WTC11 (cell line): ENCODE results near the gene MIA2. TPM values are rescaled to one million over a fixed set of nuclear protein-coding genes. Genes with fewer than 3 reads are reported as not detected.

Source experiments
- ATAC-seq: fragments of 200-7000 bp; cut with Tn5 transposase; 2 replicates; pipeline ENCODE4 v1.10.0; 2021; ENCODE audit warnings: mild to moderate bottlenecking, moderate library complexity
- CTCF ChIA-PET: fragments of 300-600 bp; sonication (Branson Sonifier 250); formaldehyde crosslinking; loops from one replicate; lab custom pipeline; 2021; ENCODE audit warnings: antibody characterized with exemption; lab: Charles Lee
- POLR2A ChIA-PET: fragments of 350-600 bp; sonication (Branson Sonifier 250); formaldehyde crosslinking; loops from one replicate; lab custom pipeline; 2021; ENCODE audit warnings: antibody characterized with exemption; lab: Charles Lee
- DNase-seq: peaks from one replicate; pipeline ENCODE4 v3.0.0; 2021; ENCODE audit warnings: low spot score
- H3K27ac Mint-ChIP-seq: 2 replicates; pipeline ENCODE4 v1.8.0; 2021; ENCODE audit warnings: mixed read lengths
- H3K27me3 Mint-ChIP-seq: 2 replicates; pipeline ENCODE4 v1.8.0; 2021; ENCODE audit warnings: low read depth, mild to moderate bottlenecking, moderate library complexity, mixed read lengths
- H3K36me3 Mint-ChIP-seq: 2 replicates; pipeline ENCODE4 v1.8.0; 2021; ENCODE audit warnings: mixed read lengths
- H3K4me1 Mint-ChIP-seq: 2 replicates; pipeline ENCODE4 v1.8.0; 2022; ENCODE audit warnings: mixed read lengths
- H3K4me3 Mint-ChIP-seq: 2 replicates; pipeline ENCODE4 v1.8.0; 2021; ENCODE audit warnings: mild to moderate bottlenecking, moderate library complexity, mixed read lengths
- H3K9me3 Mint-ChIP-seq: 2 replicates; pipeline ENCODE4 v1.8.0; 2021; ENCODE audit warnings: mixed read lengths
- ATF2 ChIP-seq: sonication (generic); formaldehyde crosslinking; IDR thresholded peaks from 2 replicates; pipeline ENCODE4 v1.8.1; 2022; ENCODE audit warnings: low read depth, missing genetic modification reagents, borderline replicate concordance
- ATF6 ChIP-seq: sonication (generic); formaldehyde crosslinking; IDR thresholded peaks from 2 replicates; pipeline ENCODE4 v1.8.1; 2023; ENCODE audit warnings: mild to moderate bottlenecking, missing genetic modification reagents
- CBFB ChIP-seq: sonication (generic); formaldehyde crosslinking; IDR thresholded peaks from 2 replicates; pipeline ENCODE4 v1.8.1; 2022; ENCODE audit warnings: mild to moderate bottlenecking, low read depth, missing genetic modification reagents
- CREB1 ChIP-seq: sonication (generic); formaldehyde crosslinking; IDR thresholded peaks from 2 replicates; pipeline ENCODE4 v1.8.0; 2023; ENCODE audit warnings: mild to moderate bottlenecking, missing genetic modification reagents
- E2F1 ChIP-seq: sonication (generic); formaldehyde crosslinking; IDR thresholded peaks from 2 replicates; pipeline ENCODE4 v1.8.0; 2022; ENCODE audit warnings: mild to moderate bottlenecking, missing genetic modification reagents
- ERG ChIP-seq: fragments of 250-450 bp; sonication (Bioruptor Pico); IDR thresholded peaks from 2 replicates; pipeline ENCODE4 v1.8.0; 2021; ENCODE audit warnings: mild to moderate bottlenecking
- ETV6 ChIP-seq: sonication (generic); formaldehyde crosslinking; IDR thresholded peaks from 2 replicates; pipeline ENCODE4 v1.8.1; 2022; ENCODE audit warnings: mild to moderate bottlenecking, missing genetic modification reagents
- FOXP4 ChIP-seq: sonication (generic); formaldehyde crosslinking; IDR thresholded peaks from 2 replicates; pipeline ENCODE4 v1.8.0; 2022; ENCODE audit warnings: mild to moderate bottlenecking, missing genetic modification reagents
- GABPB1 ChIP-seq: sonication (generic); formaldehyde crosslinking; IDR thresholded peaks from 2 replicates; pipeline ENCODE4 v1.8.1; 2023; ENCODE audit warnings: mild to moderate bottlenecking, missing genetic modification reagents
- GTF2I ChIP-seq: fragments of 250-450 bp; sonication (Bioruptor Pico); conservative IDR thresholded peaks from 2 replicates; pipeline ENCODE4 v1.4.0; 2021; ENCODE audit warnings: mild to moderate bottlenecking
- HMGXB4 ChIP-seq: sonication (generic); formaldehyde crosslinking; IDR thresholded peaks from 2 replicates; pipeline ENCODE4 v1.8.1; 2023; ENCODE audit warnings: mild to moderate bottlenecking, moderate library complexity, missing genetic modification reagents
- JAZF1 ChIP-seq: fragments of 250-450 bp; sonication (Bioruptor Pico); IDR thresholded peaks from 2 replicates; pipeline ENCODE4 v1.9.0; 2021; ENCODE audit warnings: moderate library complexity, mild to moderate bottlenecking, inconsistent platforms
- MXD4 ChIP-seq: fragments of 250-450 bp; sonication (Bioruptor Pico); IDR thresholded peaks from 2 replicates; pipeline ENCODE4 v1.8.0; 2021; ENCODE audit warnings: mild to moderate bottlenecking, moderate library complexity, borderline replicate concordance
- OVOL2 ChIP-seq: fragments of 250-450 bp; sonication (Bioruptor Pico); IDR thresholded peaks from 2 replicates; pipeline ENCODE4 v1.9.0; 2021; ENCODE audit warnings: mild to moderate bottlenecking, borderline replicate concordance
- RORB ChIP-seq: fragments of 250-450 bp; sonication (Bioruptor Pico); IDR thresholded peaks from 2 replicates; pipeline ENCODE4 v1.9.0; 2021; ENCODE audit warnings: mild to moderate bottlenecking
- TCF7 ChIP-seq: sonication (generic); formaldehyde crosslinking; IDR thresholded peaks from 2 replicates; pipeline ENCODE4 v1.8.0; 2022; ENCODE audit warnings: mild to moderate bottlenecking, low read depth, missing genetic modification reagents, moderate library complexity
- TEAD4 ChIP-seq: sonication (generic); formaldehyde crosslinking; IDR thresholded peaks from 2 replicates; pipeline ENCODE4 v1.8.0; 2022; ENCODE audit warnings: mild to moderate bottlenecking, missing genetic modification reagents
- ZMAT4 ChIP-seq: fragments of 250-450 bp; sonication (Bioruptor Pico); IDR thresholded peaks from 2 replicates; pipeline ENCODE4 v1.9.0; 2021; ENCODE audit warnings: mild to moderate bottlenecking
- ZNF232 ChIP-seq: sonication (generic); formaldehyde crosslinking; IDR thresholded peaks from 2 replicates; pipeline ENCODE4 v1.8.0; 2022; ENCODE audit warnings: mild to moderate bottlenecking, missing genetic modification reagents
- ZNF512 ChIP-seq: sonication (generic); formaldehyde crosslinking; IDR thresholded peaks from 2 replicates; pipeline ENCODE4 v1.8.1; 2022; ENCODE audit warnings: missing genetic modification reagents, borderline replicate concordance
- total RNA-seq: library from RNA; stranded (reverse); gene quantifications from 3 replicates; pipeline ENCODE4 v1.2.3, GENCODE V29; 2021

The MIA2 gene
- total RNA-seq, 1 experiment from 2014 or later = 11.3 TPM

- Mint-ChIP-seq H3K36me3 (peaks cover 7% of the 10 kb centered on the region; the same call in 1 of the 2 replicates), H3K27ac (no peak overlapping the region), H3K4me1 (no peaks in the 10 kb centered on the region)
- ATAC-seq (no peak), DNase-seq (no peak)
- ChIA-PET CTCF (no interaction called here), POLR2A (no interaction called here)
- TF ChIP-seq TCF7 (CRISPR knock-in tag) = no peak
- no peak for TF ChIP-seq RORB (CRISPR knock-in tag)
- no peak for TF ChIP-seq CBFB (CRISPR knock-in tag)
- no peak for TF ChIP-seq ZMAT4
- TF ChIP-seq ATF6 = no peak
- TF ChIP-seq ATF2 (CRISPR knock-in tag) = no peak
- TF ChIP-seq, all 79 proteins: peak for 0
- Mint-ChIP-seq H3K27me3 (no peaks in the 10 kb centered on the region), H3K4me3 (no peak overlapping the region), H3K9me3 (no peaks in the 10 kb centered on the region)
Measured at GRCh38 chr14:39316830-39317553, 83.3 kb downstream of the MIA2 start.

- ATAC-seq (no peak), DNase-seq (no peak)
- ChIA-PET POLR2A (no interaction called here), CTCF (no interaction called here)
- H3K27me3 Mint-ChIP-seq = no peaks in the 10 kb centered on the region
- H3K4me3 Mint-ChIP-seq = no peak overlapping the region
- no peak for TF ChIP-seq ERG
- TF ChIP-seq CREB1 = no peak
- no peak for TF ChIP-seq ZNF512 (CRISPR knock-in tag)
- H3K9me3 Mint-ChIP-seq = no peaks in the 10 kb centered on the region
- no peaks in the 10 kb centered on the region for H3K4me1 Mint-ChIP-seq
- H3K36me3 Mint-ChIP-seq = peaks cover 7% of the 10 kb centered on the region; the same call in 1 of the 2 replicates
- no peak overlapping the region for H3K27ac Mint-ChIP-seq
Measured at GRCh38 chr14:39318574-39318973, 84.9 kb downstream of the MIA2 start.

- Mint-ChIP-seq H3K27ac (no peak overlapping the region), H3K4me3 (no peak overlapping the region), H3K27me3 (no peaks in the 10 kb centered on the region), H3K4me1 (no peaks in the 10 kb centered on the region), H3K9me3 (no peaks in the 10 kb centered on the region), H3K36me3 (peaks cover 7% of the 10 kb centered on the region; the same call in 1 of the 2 replicates)
- no peak for DNase-seq
- ChIA-PET POLR2A (no interaction called here), CTCF (interaction anchor here (0.6 kb wide), 1 partner anchor 114 kb away, joined by 3 read pairs; no protein-coding TSS in a partner anchor)
- no peak for ATAC-seq
- TF ChIP-seq FOXP4 (CRISPR knock-in tag) = no peak
- TF ChIP-seq E2F1 (CRISPR knock-in tag) = no peak
- TF ChIP-seq ZNF232 = no peak
- TF ChIP-seq GABPB1 = no peak
- no peak for TF ChIP-seq GTF2I (CRISPR knock-in tag)
- no peak for TF ChIP-seq OVOL2 (CRISPR knock-in tag)
- no peak for TF ChIP-seq TEAD4 (CRISPR knock-in tag)
- no peak for TF ChIP-seq CBFB (CRISPR knock-in tag)
- TF ChIP-seq JAZF1 = no peak
- TF ChIP-seq MXD4 = no peak
- no peak for TF ChIP-seq ETV6
- no peak for TF ChIP-seq HMGXB4
Measured at GRCh38 chr14:39319381-39319780, 85.7 kb downstream of the MIA2 start.
